A549 (cell line): ENCODE results near the gene TTC27. TPM values are rescaled to one million over a fixed set of nuclear protein-coding genes. Genes with fewer than 3 reads are reported as not detected.

Experiments used
- ATAC-seq, 2 experiments: fragments of 200-7000 bp in 1 of 2; fragments of >200 bp in 1 of 2; cut with Nextera tagmentation in 1 of 2; cut with Tn5 transposase in 1 of 2; 3 replicates each; pipeline versions ENCODE4 v1.8.0 to v1.9.1; 2018 to 2020; ENCODE audit warnings: mild to moderate bottlenecking in 1 of 2, moderate library complexity in 1 of 2
- CTCF ChIA-PET: fragments of 300-600 bp; sonication (Branson Sonifier 250); formaldehyde crosslinking; extraction: SDS; loops from one replicate; lab custom pipeline; 2021; ENCODE audit warnings: antibody characterized with exemption, inconsistent platforms; lab: Yijun Ruan, JAX
- POLR2A ChIA-PET: fragments of 350-600 bp; formaldehyde crosslinking; extraction: SDS; loops from one replicate; lab custom pipeline; 2021; ENCODE audit warnings: antibody characterized with exemption, inconsistent platforms; lab: Yijun Ruan, JAX
- DNase-seq, 2 experiments: peaks; one replicate each; pipeline versions ENCODE4 v3.0.0 to v3.0.0-alpha.2; 2011 to 2016; ENCODE audit warnings: low read depth in 1 of 2, low spot score in 1 of 2
- FAIRE-seq: peaks from 2 replicates; lab custom pipeline; 2011; peaks lifted over from hg19 to GRCh38; lab: Jason Lieb, UNC
- H3K27ac ChIP-seq, 2 experiments: fragments of >200 bp; sonication (Bioruptor Twin); formaldehyde crosslinking; 3 replicates each; pipeline ENCODE4 v1.5.1; 2016 to 2017
- H3K4me1 ChIP-seq: fragments of >200 bp; sonication (Bioruptor Twin); formaldehyde crosslinking; 3 replicates; pipeline ENCODE4 v1.6.1; 2016
- H3K4me2 ChIP-seq: fragments of >200 bp; sonication (Bioruptor Twin); formaldehyde crosslinking; 3 replicates; pipeline ENCODE4 v1.6.1; 2016
- H3K4me3 ChIP-seq: fragments of >200 bp; sonication (Bioruptor Twin); formaldehyde crosslinking; 3 replicates; pipeline ENCODE4 v1.5.1; 2016
- H3K9me3 ChIP-seq: fragments of >200 bp; sonication (Bioruptor Twin); formaldehyde crosslinking; 3 replicates; pipeline ENCODE4 v1.6.1; 2016
- CBX2 ChIP-seq: fragments of 200-600 bp; sonication (generic); IDR thresholded peaks from 2 replicates; pipeline ENCODE4 v1.6.1; 2016; ENCODE audit warnings: low read depth, mild to moderate bottlenecking, borderline replicate concordance
- CBX8 ChIP-seq: fragments of 200-600 bp; sonication (generic); IDR thresholded peaks from 2 replicates; pipeline ENCODE4 v1.6.1; 2016
- EHMT2 ChIP-seq: fragments of 200-600 bp; sonication (generic); IDR thresholded peaks from 2 replicates; pipeline ENCODE4 v1.6.1; 2016; ENCODE audit warnings: antibody characterized with exemption, low read depth, mild to moderate bottlenecking, moderate library complexity
- ESRRA ChIP-seq: fragments of 150-350 bp; IDR thresholded peaks from 2 replicates; pipeline ENCODE4 v1.6.1; 2014; ENCODE audit warnings: mild to moderate bottlenecking, low read length, borderline replicate concordance
- FOSL2 ChIP-seq, 2 experiments: fragments of 450-650 bp in 1 of 2; fragments of >200 bp in 1 of 2; sonication (Bioruptor Twin) in 1 of 2; formaldehyde crosslinking; IDR thresholded peaks; 2 replicates each; pipeline versions ENCODE4 v1.5.0 to v1.6.1; 2016 to 2020; ENCODE audit warnings: mild to moderate bottlenecking in 1 of 2, moderate library complexity in 1 of 2
- FOXS1 ChIP-seq: fragments of 250-450 bp; sonication (Bioruptor Pico); IDR thresholded peaks from 2 replicates; pipeline ENCODE4 v1.5.0; 2020; ENCODE audit warnings: mild to moderate bottlenecking, moderate library complexity
- JUNB ChIP-seq: fragments of >200 bp; sonication (Bioruptor Twin); formaldehyde crosslinking; IDR thresholded peaks from 2 replicates; pipeline ENCODE4 v1.6.1; 2016
- KDM5A ChIP-seq: fragments of 200-600 bp; sonication (generic); IDR thresholded peaks from 2 replicates; pipeline ENCODE4 v1.6.1; 2016; ENCODE audit warnings: antibody characterized with exemption, mild to moderate bottlenecking
- MYC ChIP-seq: IDR thresholded peaks from 2 replicates; pipeline ENCODE4 v1.6.1; 2012; ENCODE audit warnings: mild to moderate bottlenecking, inconsistent platforms, low read length, improper control_type of control experiment, borderline replicate concordance
- NPAS2 ChIP-seq: fragments of 250-450 bp; sonication (Bioruptor Pico); IDR thresholded peaks from 2 replicates; pipeline ENCODE4 v1.8.0; 2022; ENCODE audit warnings: mild to moderate bottlenecking, moderate library complexity, borderline replicate concordance
- PHF8 ChIP-seq: fragments of 200-600 bp; sonication (generic); IDR thresholded peaks from 2 replicates; pipeline ENCODE4 v1.6.1; 2016; ENCODE audit warnings: low read depth, mild to moderate bottlenecking, antibody characterized with exemption, moderate library complexity, borderline replicate concordance
- POLR2A ChIP-seq: IDR thresholded peaks from 2 replicates; pipeline ENCODE4 v1.6.1; 2012; ENCODE audit warnings: mild to moderate bottlenecking, low read length
- RAD21 ChIP-seq, 2 experiments: fragments of >200 bp in 1 of 2; sonication (Bioruptor Twin) in 1 of 2; formaldehyde crosslinking in 1 of 2; IDR thresholded peaks in 1 of 2; conservative IDR thresholded peaks in 1 of 2; 2 replicates in 1 of 2; 3 replicates in 1 of 2; pipeline ENCODE4 v1.6.1; 2012 to 2018; ENCODE audit warnings: inconsistent platforms in 1 of 2
- TFCP2L1 ChIP-seq: fragments of 250-450 bp; sonication (Bioruptor Pico); IDR thresholded peaks from 2 replicates; pipeline ENCODE4 v1.5.0; 2021; ENCODE audit warnings: mild to moderate bottlenecking
- ZC3H11A ChIP-seq: fragments of 450-650 bp; IDR thresholded peaks from 2 replicates; pipeline ENCODE4 v1.6.1; 2014; ENCODE audit warnings: antibody characterized with exemption, mild to moderate bottlenecking
- ZNF302 ChIP-seq: fragments of 250-450 bp; sonication (Bioruptor Pico); IDR thresholded peaks from 2 replicates; pipeline ENCODE4 v1.9.0; 2021; ENCODE audit warnings: inconsistent platforms, mild to moderate bottlenecking, moderate library complexity
- ZSCAN20 ChIP-seq: fragments of 250-450 bp; sonication (Bioruptor Pico); IDR thresholded peaks from 2 replicates; pipeline ENCODE4 v1.8.0; 2022; ENCODE audit warnings: mild to moderate bottlenecking, moderate library complexity
- WGBS: methylation state at CpG from one replicate; pipeline ENCODE4 v1.1.6; 2017; ENCODE audit errors: missing lambda C conversion rate; 5-methylcytosine and 5-hydroxymethylcytosine counted together
- polyA plus RNA-seq, 4 experiments: library from polyadenylated mRNA; depleted of rRNA in 3 of 4; stranded (reverse); fragments of >200 nt; fragmentation: RNase III in 1 of 4; extraction: RNeasy Plus Mini Kit Qiagen cat#74134 plus additional on column Dnase treatment in 1 of 4; gene quantifications; 2 replicates in 3 of 4; 3 replicates in 1 of 4; pipeline ENCODE4 v1.2.3, GENCODE V29; 2011 to 2017
- TF ChIP-seq, protein P1 (sequence below): fragments of 150-350 bp; IDR thresholded peaks from 2 replicates; pipeline ENCODE4 v1.6.1; 2014; ENCODE audit warnings: low read depth, mild to moderate bottlenecking, low read length
- TF ChIP-seq, protein P2 (sequence below): fragments of 250-450 bp; sonication (Bioruptor Pico); IDR thresholded peaks from 2 replicates; pipeline ENCODE4 v1.5.0; 2020; ENCODE audit warnings: low read depth, mild to moderate bottlenecking, moderate library complexity
- TF ChIP-seq, protein P3 (sequence below): fragments of 450-650 bp; IDR thresholded peaks from 2 replicates; pipeline ENCODE4 v1.6.1; 2014; ENCODE audit warnings: antibody characterized with exemption
- TF ChIP-seq, protein P4 (sequence below): fragments of >200 bp; sonication (Bioruptor Twin); formaldehyde crosslinking; IDR thresholded peaks from 3 replicates; pipeline ENCODE4 v1.5.1; 2016

The TTC27 gene
- polyA plus RNA-seq, 2 of the 4 experiments (the other 2 are of a cell fraction), result 21.7 to 56.2 TPM

DNA sequence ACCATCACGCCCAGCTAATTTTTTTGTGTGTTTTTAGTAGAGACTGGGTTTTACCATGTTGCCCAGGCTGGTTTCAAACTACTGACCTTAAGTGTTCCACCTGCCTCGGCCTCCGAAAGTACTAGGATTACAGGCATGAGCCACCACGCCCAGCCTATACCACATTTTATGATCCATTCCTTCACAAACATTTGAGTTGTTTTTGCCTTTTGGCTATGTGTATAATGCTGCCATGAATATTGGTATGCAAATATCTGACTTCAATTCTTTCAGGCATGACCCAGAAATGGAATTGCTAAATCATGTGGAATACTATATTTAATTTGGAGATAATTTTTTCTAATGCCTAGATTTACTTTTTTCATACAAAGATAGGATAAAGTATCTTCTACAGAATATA, 68.6 kb downstream of the TTC27 start:
- ChIA-PET CTCF (no interaction called here), POLR2A (no interaction called here)
- no peak for FAIRE-seq
- Histone ChIP-seq H3K4me3 (no peak overlapping the region), H3K4me1 (peaks cover 8% of the 10 kb centered on the region; the same call in 2 of the 3 replicates), H3K4me2 (no peak overlapping the region), H3K9me3 (no peaks in the 10 kb centered on the region), H3K27ac (no peak overlapping the region)
- TF ChIP-seq, protein P1, sequence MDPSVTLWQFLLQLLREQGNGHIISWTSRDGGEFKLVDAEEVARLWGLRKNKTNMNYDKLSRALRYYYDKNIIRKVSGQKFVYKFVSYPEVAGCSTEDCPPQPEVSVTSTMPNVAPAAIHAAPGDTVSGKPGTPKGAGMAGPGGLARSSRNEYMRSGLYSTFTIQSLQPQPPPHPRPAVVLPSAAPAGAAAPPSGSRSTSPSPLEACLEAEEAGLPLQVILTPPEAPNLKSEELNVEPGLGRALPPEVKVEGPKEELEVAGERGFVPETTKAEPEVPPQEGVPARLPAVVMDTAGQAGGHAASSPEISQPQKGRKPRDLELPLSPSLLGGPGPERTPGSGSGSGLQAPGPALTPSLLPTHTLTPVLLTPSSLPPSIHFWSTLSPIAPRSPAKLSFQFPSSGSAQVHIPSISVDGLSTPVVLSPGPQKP, result no peak
- TF ChIP-seq JUNB (no peak), CBX8 (no peak), ZNF302 (CRISPR knock-in tag) (no peak), PHF8 (no peak), FOXS1 (CRISPR knock-in tag) (no peak), FOSL2 (IDR thresholded peaks at IDR 0.05) (no peak), FOSL2 (CRISPR knock-in tag; IDR thresholded peaks at IDR 0.05) (no peak), POLR2A (no peak), NPAS2 (CRISPR knock-in tag) (no peak), RAD21 (conservative IDR thresholded peaks at IDR 0.05 in 1 of 2, IDR thresholded peaks at IDR 0.05 in 1 of 2) (no peak), TFCP2L1 (CRISPR knock-in tag) (no peak), MYC (no peak), KDM5A (no peak), CBX2 (no peak), ZC3H11A (no peak), ESRRA (no peak), EHMT2 (no peak)
- TF ChIP-seq, protein P2, sequence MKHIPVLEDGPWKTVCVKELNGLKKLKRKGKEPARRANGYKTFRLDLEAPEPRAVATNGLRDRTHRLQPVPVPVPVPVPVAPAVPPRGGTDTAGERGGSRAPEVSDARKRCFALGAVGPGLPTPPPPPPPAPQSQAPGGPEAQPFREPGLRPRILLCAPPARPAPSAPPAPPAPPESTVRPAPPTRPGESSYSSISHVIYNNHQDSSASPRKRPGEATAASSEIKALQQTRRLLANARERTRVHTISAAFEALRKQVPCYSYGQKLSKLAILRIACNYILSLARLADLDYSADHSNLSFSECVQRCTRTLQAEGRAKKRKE (CRISPR knock-in tag), result no peak
- TF ChIP-seq, protein P3, sequence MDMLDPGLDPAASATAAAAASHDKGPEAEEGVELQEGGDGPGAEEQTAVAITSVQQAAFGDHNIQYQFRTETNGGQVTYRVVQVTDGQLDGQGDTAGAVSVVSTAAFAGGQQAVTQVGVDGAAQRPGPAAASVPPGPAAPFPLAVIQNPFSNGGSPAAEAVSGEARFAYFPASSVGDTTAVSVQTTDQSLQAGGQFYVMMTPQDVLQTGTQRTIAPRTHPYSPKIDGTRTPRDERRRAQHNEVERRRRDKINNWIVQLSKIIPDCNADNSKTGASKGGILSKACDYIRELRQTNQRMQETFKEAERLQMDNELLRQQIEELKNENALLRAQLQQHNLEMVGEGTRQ, result no peak
- TF ChIP-seq, protein P4, sequence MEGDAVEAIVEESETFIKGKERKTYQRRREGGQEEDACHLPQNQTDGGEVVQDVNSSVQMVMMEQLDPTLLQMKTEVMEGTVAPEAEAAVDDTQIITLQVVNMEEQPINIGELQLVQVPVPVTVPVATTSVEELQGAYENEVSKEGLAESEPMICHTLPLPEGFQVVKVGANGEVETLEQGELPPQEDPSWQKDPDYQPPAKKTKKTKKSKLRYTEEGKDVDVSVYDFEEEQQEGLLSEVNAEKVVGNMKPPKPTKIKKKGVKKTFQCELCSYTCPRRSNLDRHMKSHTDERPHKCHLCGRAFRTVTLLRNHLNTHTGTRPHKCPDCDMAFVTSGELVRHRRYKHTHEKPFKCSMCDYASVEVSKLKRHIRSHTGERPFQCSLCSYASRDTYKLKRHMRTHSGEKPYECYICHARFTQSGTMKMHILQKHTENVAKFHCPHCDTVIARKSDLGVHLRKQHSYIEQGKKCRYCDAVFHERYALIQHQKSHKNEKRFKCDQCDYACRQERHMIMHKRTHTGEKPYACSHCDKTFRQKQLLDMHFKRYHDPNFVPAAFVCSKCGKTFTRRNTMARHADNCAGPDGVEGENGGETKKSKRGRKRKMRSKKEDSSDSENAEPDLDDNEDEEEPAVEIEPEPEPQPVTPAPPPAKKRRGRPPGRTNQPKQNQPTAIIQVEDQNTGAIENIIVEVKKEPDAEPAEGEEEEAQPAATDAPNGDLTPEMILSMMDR, result no peak
- ATAC-seq, result no peak
- 90% methylated on average over 4 of the region's 4 CpGs for WGBS
- DNase-seq, result no peak

DNA sequence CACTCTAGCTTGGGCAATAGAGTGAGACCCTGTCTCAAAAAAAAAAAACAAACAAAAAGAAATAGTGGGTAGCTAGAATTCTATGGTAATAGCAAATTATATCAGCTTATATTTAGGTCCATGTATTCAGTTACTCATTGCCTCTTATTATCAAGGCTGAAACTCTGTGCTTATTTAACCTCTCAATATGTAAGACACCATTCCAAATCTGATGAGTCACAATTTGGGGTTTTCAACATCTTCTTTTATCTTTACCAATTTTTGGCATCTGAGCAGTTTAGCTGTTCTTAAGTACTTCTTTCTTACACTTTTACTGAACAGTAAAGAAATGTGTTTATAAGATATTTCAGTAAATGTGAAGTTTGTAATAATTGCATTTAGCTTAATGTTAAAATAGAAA, 69.3 kb downstream of the TTC27 start:
- peak overlapping the region in 1 of 2 experiments; percentile 19; a peak in 2 of 6 replicates for H3K27ac ChIP-seq
- ChIA-PET POLR2A (no interaction called here), CTCF (interaction anchor here (0.7 kb wide), 2 partner anchors 73 to 552 kb away, joined by 3 to 4 read pairs; no protein-coding TSS in a partner anchor)
- ATAC-seq (peak in 1 of 2 experiments; percentile 42; a peak in 3 of 6 replicates), FAIRE-seq (peak; percentile 81)
- no peak for TF ChIP-seq ZSCAN20
- TF ChIP-seq FOSL2 (IDR thresholded peaks at IDR 0.05), result no peak
- TF ChIP-seq FOSL2 (CRISPR knock-in tag; IDR thresholded peaks at IDR 0.05), result peak; percentile 50; the same call in 1 of the 2 replicates
- TF ChIP-seq, all 56 proteins: peak for 1
- H3K9me3 ChIP-seq, result no peaks in the 10 kb centered on the region
- no peak overlapping the region for H3K4me3 ChIP-seq
- H3K4me1 ChIP-seq, result peaks cover 8% of the 10 kb centered on the region; the same call in 2 of the 3 replicates
- no peak overlapping the region for H3K4me2 ChIP-seq
- no peak for DNase-seq
